ENCODE results near the gene PTPRD. TPM values are rescaled to one million over a fixed set of nuclear protein-coding genes. Genes with fewer than 3 reads are reported as not detected.

PTPRD gene
- total RNA-seq, 1 experiment from 2014 or later = 69.6 TPM

- Mint-ChIP-seq H3K4me1 (peaks cover 10% of the 10 kb centered on the region), H3K9me3 (no peaks in the 10 kb centered on the region), H3K27me3 (ENCODE audit: low read depth) (no peaks in the 10 kb centered on the region), H3K4me3 (no peak overlapping the region), H3K27ac (no peak overlapping the region), H3K36me3 (no peaks in the 10 kb centered on the region)
- TF ChIP-seq ZNF423 (CRISPR knock-in tag; IDR thresholded peaks at IDR 0.05) (no peak), CREM (CRISPR knock-in tag; IDR thresholded peaks at IDR 0.05) (no peak), GABPB1 (CRISPR knock-in tag; IDR thresholded peaks at IDR 0.05) (no peak), USF1 (CRISPR knock-in tag; IDR thresholded peaks at IDR 0.05) (no peak), CTCF (IDR thresholded peaks at IDR 0.05) (no peak), SOX15 (CRISPR knock-in tag; IDR thresholded peaks at IDR 0.05) (no peak), ZNF281 (CRISPR knock-in tag; IDR thresholded peaks at IDR 0.05) (no peak), ZNF263 (CRISPR knock-in tag; IDR thresholded peaks at IDR 0.05; ENCODE audit: low read depth) (no peak), ZNF317 (CRISPR knock-in tag; IDR thresholded peaks at IDR 0.05; ENCODE audit: borderline replicate concordance, low read depth) (no peak), RELA (CRISPR knock-in tag; IDR thresholded peaks at IDR 0.05; ENCODE audit: borderline replicate concordance) (no peak), TEAD4 (CRISPR knock-in tag; IDR thresholded peaks at IDR 0.05) (no peak), AR (CRISPR knock-in tag; IDR thresholded peaks at IDR 0.05) (no peak), AFF4 (CRISPR knock-in tag; IDR thresholded peaks at IDR 0.05; ENCODE audit: borderline replicate concordance) (no peak), TP53 (CRISPR knock-in tag; IDR thresholded peaks at IDR 0.05) (no peak), NFATC4 (CRISPR knock-in tag; IDR thresholded peaks at IDR 0.05) (no peak), ARID4B (CRISPR knock-in tag; IDR thresholded peaks at IDR 0.05; ENCODE audit: borderline replicate concordance) (no peak), ZBTB43 (CRISPR knock-in tag; IDR thresholded peaks at IDR 0.05) (no peak), ELF4 (CRISPR knock-in tag; IDR thresholded peaks at IDR 0.05; ENCODE audit: low read depth) (no peak)
- DNase-seq (ENCODE audit: low spot score) (no peak), ATAC-seq (no peak)
- CTCF ChIA-PET = no interaction called here
- POLR2A ChIA-PET = no interaction called here
These were observed 1980.3 kb downstream of the PTPRD start for GRCh38 chr9:8632493-8632892.
